LNCAP (cell line): ENCODE results near the gene SLC35F3.

Experiments
- TF ChIP-seq, protein P1 (sequence below): fragments of 450-650 bp; IDR thresholded peaks from 2 replicates; pipeline ENCODE4 v1.5.1; 2017; ENCODE audit warnings: mild to moderate bottlenecking

SLC35F3 gene

DNA sequence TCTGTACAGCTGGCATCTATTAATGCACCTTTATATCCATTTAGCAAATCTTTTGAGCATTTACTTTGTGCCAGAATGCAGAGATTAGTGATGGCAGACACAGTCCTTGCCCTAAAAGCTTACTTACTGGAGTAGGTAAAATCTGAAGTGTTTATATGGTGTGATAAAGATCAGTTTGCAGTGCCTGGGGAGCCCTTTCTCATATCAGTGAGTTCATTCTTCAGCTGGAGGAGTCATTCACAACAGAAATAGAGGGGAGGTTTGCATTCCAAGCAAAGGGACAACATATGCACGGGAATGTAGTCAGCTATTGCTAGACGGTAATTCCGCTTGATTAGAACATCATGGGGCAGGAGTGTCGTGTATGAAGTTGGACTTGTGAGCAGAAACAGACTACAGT lies 8.4 kb downstream of the SLC35F3 start:
- TF ChIP-seq, protein P1, sequence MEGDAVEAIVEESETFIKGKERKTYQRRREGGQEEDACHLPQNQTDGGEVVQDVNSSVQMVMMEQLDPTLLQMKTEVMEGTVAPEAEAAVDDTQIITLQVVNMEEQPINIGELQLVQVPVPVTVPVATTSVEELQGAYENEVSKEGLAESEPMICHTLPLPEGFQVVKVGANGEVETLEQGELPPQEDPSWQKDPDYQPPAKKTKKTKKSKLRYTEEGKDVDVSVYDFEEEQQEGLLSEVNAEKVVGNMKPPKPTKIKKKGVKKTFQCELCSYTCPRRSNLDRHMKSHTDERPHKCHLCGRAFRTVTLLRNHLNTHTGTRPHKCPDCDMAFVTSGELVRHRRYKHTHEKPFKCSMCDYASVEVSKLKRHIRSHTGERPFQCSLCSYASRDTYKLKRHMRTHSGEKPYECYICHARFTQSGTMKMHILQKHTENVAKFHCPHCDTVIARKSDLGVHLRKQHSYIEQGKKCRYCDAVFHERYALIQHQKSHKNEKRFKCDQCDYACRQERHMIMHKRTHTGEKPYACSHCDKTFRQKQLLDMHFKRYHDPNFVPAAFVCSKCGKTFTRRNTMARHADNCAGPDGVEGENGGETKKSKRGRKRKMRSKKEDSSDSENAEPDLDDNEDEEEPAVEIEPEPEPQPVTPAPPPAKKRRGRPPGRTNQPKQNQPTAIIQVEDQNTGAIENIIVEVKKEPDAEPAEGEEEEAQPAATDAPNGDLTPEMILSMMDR: no peak

DNA sequence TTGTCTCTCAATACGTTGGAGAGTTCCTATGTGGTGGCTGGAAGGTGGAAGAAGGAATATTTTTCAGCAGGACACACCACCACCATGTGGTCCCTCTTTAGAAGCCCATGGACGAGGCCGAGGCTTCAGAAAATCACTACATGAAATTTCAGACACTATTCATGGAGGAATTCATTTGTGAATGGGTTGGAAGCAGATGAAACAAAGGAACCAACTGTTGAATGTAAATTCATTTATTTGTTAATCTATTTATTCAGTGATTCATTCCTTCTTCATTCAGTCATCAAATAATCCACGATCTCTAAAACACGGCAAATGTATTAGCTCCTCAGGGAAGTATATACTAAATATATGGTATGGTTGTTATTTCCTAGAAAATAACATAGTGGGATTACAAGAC lies 12.2 kb downstream of the SLC35F3 start:
- TF ChIP-seq, protein P1: no peak

DNA sequence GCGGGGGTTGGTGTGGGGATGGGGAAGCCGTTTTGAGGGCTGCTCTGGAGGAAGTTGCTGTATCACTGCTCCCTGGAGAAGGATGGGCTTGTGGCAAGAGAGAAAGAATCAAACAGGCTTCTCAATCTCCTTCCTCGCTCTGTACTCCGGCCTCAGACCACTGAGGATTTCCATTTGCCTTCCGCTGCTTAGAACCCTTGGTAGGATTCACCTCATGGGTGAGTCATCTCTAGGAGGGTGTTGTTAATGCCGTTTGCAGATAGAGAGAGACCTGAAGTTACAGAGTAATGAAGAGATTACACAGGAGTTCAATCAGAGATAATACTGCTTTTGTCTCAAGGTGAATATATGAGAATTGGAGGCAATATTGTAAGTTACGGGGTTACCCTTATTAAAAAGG lies 15.3 kb downstream of the SLC35F3 start:
- TF ChIP-seq, protein P1: no peak

DNA sequence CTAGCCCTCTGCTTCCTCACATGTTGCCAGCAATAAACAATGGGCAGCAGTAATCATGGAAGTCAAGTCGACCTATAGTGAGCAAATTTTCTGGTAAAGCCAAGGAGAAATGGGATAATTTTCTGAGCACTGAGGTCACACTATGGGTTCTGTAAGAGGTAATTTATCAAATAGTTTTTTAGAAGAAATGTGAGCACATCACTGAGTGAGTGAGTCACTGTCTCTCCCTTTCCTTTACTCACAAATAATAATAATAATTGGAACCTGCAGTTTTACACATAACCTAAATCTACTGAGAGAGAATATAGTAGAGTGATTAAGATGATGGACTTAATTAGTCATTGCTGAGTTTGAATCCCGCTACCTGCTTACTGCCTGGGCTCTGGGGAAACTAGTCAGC lies 23.6 kb downstream of the SLC35F3 start:
- TF ChIP-seq, protein P1: no peak

DNA sequence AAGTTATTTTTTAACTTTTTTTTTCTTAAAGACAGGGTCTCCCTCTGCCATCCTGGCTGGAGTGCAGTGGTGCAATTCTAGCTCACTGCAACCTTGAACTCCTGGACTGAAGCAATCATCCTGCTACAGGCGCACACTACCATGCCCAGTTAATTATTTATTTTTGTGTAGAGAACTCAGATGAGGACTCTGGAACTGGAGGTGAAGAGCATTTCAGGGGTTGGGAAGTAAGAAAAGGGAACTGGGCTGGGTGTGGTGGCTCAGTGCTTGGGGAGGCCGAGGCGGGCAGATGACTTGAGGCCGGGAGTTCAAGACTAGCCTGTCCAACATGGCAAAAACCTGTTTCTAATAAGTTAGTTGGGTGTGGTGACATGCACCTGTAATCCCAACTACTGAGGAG lies 28.9 kb downstream of the SLC35F3 start:
- TF ChIP-seq, protein P1: no peak

DNA sequence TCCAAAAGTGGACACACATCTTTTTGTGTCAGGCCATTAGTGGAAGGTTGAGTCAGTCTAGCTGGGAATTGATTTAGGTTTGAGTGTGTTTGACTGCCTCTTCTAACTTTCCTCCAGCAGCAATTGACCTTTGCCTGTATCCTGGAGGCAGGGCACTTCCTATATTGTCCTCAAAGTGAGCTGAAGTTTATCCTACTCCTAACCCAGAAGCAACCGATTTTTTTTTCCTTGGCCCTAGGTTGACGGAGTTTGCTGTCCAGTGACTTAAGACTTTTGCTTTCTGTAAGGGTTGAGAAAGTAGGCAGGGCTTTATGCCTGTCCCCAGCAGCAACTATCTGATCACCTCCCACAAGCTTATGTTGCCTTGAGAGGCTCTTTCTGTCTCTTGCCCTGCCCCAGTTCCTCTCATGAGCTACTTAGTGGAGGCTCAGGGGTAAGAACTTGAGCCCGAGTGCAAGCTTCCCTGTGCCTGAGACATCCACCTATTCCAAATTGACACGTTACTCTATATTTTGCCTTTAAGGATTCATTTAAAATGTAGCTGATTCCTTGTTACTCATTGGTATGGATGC lies 30.9 kb downstream of the SLC35F3 start:
- TF ChIP-seq, protein P1: no peak

DNA sequence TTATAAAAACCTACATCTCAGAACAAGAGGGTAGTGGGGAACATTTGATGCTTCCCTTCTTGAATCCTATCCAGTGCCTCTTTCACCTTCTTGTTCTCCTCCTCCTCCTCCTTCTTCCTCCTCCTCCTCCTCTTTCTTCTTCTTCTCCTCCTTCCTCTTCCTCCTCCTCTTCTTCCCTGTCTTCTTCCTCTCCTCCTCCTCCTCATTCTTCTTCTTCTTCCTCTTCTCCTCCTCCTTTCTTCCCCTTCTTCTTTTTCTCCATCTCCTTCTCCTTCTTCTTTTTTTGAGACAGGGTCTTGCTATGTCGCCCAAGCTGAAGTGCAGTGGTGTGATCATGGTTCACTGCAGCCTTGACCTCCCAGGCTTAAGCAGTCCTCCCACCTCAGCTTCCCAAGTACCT lies 31.9 kb downstream of the SLC35F3 start:
- TF ChIP-seq, protein P1: no peak

DNA sequence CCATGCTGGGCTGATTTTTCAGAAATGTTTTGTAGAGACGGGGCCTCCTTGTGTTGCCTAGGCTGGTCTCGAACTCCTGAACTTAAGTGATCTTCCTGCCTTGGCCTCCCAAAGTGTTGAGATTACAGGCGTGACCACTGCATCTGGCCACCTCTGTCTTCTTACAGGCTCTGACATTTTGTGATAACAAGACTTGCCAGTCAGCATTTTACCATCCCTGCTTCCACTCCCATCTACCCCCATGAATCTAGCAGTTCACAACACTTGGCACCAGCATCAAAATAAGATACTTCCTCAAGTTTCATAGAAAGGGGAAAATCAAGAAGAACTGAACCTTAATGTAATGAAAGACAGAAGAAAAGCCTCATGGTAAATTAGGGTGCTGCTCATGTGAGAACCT lies 32.4 kb downstream of the SLC35F3 start:
- TF ChIP-seq, protein P1: no peak
